Endodermal cell (in vitro differentiated cells): ENCODE measurements around the gene CSTB. TPM values are rescaled to one million over a fixed set of nuclear protein-coding genes. Genes with fewer than 3 reads are reported as not detected.

Experiments used
- DNase-seq: peaks from one replicate; pipeline ENCODE4 v3.0.0-alpha.2; 2017
- H3K27ac ChIP-seq: 2 replicates; pipeline ENCODE4 v1.5.1; 2013; ENCODE audit warnings: mild to moderate bottlenecking, low read depth, low read length, moderate library complexity
- H3K27me3 ChIP-seq: 2 replicates; pipeline ENCODE4 v1.6.1; 2013; ENCODE audit warnings: mild to moderate bottlenecking, low read length, moderate library complexity; ENCODE audit not compliant: insufficient read depth, control insufficient read depth, poor library complexity, severe bottlenecking
- H3K36me3 ChIP-seq: 2 replicates; pipeline ENCODE4 v1.7.0; 2013; ENCODE audit warnings: mild to moderate bottlenecking, low read length, moderate library complexity; ENCODE audit not compliant: control insufficient read depth, insufficient read depth
- H3K4me1 ChIP-seq: one replicate; pipeline ENCODE4 v1.7.0; 2013; ENCODE audit warnings: low read length; ENCODE audit not compliant: control insufficient read depth, insufficient read depth
- H3K4me3 ChIP-seq: 2 replicates; pipeline ENCODE4 v1.5.1; 2013; ENCODE audit warnings: mild to moderate bottlenecking, low read length, moderate library complexity
- H3K9ac ChIP-seq: 2 replicates; pipeline ENCODE4 v1.6.1; 2013; ENCODE audit warnings: mild to moderate bottlenecking, low read length, moderate library complexity; ENCODE audit not compliant: poor library complexity, severe bottlenecking; ENCODE audit errors: extremely low read depth
- H3K9me3 ChIP-seq: 2 replicates; pipeline ENCODE4 v1.6.1; 2013; ENCODE audit warnings: mild to moderate bottlenecking, low read length, moderate library complexity; ENCODE audit not compliant: control insufficient read depth
- H3K27ac Mint-ChIP-seq: 2 replicates; pipeline ENCODE4 v1.8.0; 2020; ENCODE audit warnings: mixed read lengths
- H3K27me3 Mint-ChIP-seq: 2 replicates; pipeline ENCODE4 v1.8.0; 2021; ENCODE audit warnings: mild to moderate bottlenecking, mixed read lengths; ENCODE audit not compliant: insufficient read depth
- H3K36me3 Mint-ChIP-seq: 2 replicates; pipeline ENCODE4 v1.8.0; 2020; ENCODE audit warnings: low read depth, mixed read lengths
- H3K4me1 Mint-ChIP-seq: 2 replicates; pipeline ENCODE4 v1.8.0; 2020; ENCODE audit warnings: mixed read lengths
- H3K4me3 Mint-ChIP-seq: 2 replicates; pipeline ENCODE4 v1.8.0; 2020; ENCODE audit warnings: mild to moderate bottlenecking, moderate library complexity, mixed read lengths
- H3K9me3 Mint-ChIP-seq: 2 replicates; pipeline ENCODE4 v1.8.0; 2020; ENCODE audit warnings: mild to moderate bottlenecking, mixed read lengths
- CTCF ChIP-seq: fragments of 200-600 bp; sonication (generic); conservative IDR thresholded peaks from 2 replicates; pipeline ENCODE4 v1.5.0; 2021; ENCODE audit warnings: antibody characterized with exemption, mild to moderate bottlenecking
- WGBS, 2 experiments: methylation state at CpG; one replicate each; pipeline versions ENCODE4 v1.1.5 to v1.1.7; 2013; ENCODE audit warnings: missing lambda C conversion rate in 2 of 2, mixed read lengths in 1 of 2; ENCODE audit not compliant: insufficient coverage in 1 of 2, insufficient read length in 1 of 2; 5-methylcytosine and 5-hydroxymethylcytosine counted together
- total RNA-seq, 2 donors: library from RNA; stranded (reverse); fragmentation: NEBNext Ultra II Directional in 1 of 2; extraction: Animal tissue kit (Norgen Biotek cat#: 25700) in 1 of 2; gene quantifications; 2 replicates in 1 of 2; 3 replicates in 1 of 2; pipeline ENCODE4 v1.2.1, GENCODE V29; 2021

CSTB gene
- total RNA-seq, 2 donors from 2014 or later, result 50.0 to 54.5 TPM

DNA sequence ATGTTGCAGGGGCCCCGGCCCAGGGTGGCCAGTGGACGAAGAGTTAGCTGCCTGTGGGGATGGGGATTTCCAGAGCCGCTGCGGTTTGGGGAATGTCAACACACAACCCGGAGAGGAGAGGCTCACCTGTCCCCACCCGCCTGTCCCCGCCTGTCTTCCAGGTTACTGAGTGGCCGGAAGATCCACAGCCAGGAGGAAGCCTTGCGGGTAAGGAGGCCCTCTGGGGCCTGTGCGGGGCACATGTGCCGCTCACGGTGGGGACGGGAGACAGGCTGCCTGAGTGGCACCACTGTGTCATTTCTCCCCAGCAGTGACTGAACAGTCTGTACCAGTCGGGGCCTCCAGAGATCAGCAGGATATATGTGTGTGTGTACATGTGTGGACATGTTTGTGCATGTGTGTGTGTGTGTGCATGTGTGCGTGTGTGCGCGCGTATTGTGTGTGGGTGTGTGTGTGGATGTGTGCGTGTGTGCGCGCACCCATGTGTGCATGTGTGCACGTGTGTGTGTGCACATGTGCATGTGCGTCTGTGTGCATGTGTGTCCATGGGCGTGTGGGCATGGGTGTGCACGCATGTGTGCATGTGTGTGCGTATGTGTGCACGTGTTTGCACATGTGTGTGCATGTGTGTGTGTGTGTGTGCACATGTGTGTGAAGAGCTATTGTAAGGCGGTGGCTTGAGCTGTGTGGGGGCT, 25.6 kb downstream of the CSTB start:
- no peak for TF ChIP-seq CTCF
- Histone ChIP-seq H3K9me3 (no peaks in the 10 kb centered on the region), H3K4me3 (no peak overlapping the region), H3K4me1 (no peaks in the 10 kb centered on the region), H3K27ac (no peak overlapping the region), H3K9ac (no peak overlapping the region), H3K36me3 (peaks cover 37% of the 10 kb centered on the region), H3K27me3 (no peaks in the 10 kb centered on the region)
- no peaks in the 10 kb centered on the region for H3K27me3 Mint-ChIP-seq
- no peak overlapping the region for H3K4me3 Mint-ChIP-seq
- no peak for DNase-seq
- H3K4me1 Mint-ChIP-seq, result no peaks in the 10 kb centered on the region
- 89 to 96% methylated on average over 12 to 28 of the region's 28 CpGs for WGBS, 2 experiments
- H3K36me3 Mint-ChIP-seq, result peaks cover 60% of the 10 kb centered on the region
- H3K9me3 Mint-ChIP-seq, result no peaks in the 10 kb centered on the region
- H3K27ac Mint-ChIP-seq, result no peak overlapping the region

GRCh38 chr21:43749651-43750262, 26.4 kb downstream of the CSTB start:
- peaks cover 62% of the 10 kb centered on the region for H3K36me3 Mint-ChIP-seq
- DNase-seq, result no peak
- no peak overlapping the region for H3K27ac Mint-ChIP-seq
- TF ChIP-seq CTCF, result no peak
- H3K9me3 Mint-ChIP-seq, result no peaks in the 10 kb centered on the region
- no peaks in the 10 kb centered on the region for H3K27me3 Mint-ChIP-seq
- no peaks in the 10 kb centered on the region for H3K4me1 Mint-ChIP-seq
- Histone ChIP-seq H3K4me1 (no peaks in the 10 kb centered on the region), H3K9ac (no peak overlapping the region), H3K4me3 (no peak overlapping the region), H3K27ac (no peak overlapping the region), H3K27me3 (no peaks in the 10 kb centered on the region), H3K9me3 (no peaks in the 10 kb centered on the region), H3K36me3 (peaks cover 39% of the 10 kb centered on the region)
- H3K4me3 Mint-ChIP-seq, result no peak overlapping the region
- 92 to 94% methylated on average over 12 to 18 of the region's 18 CpGs for WGBS, 2 experiments

- no peak overlapping the region for H3K9ac ChIP-seq
- no peaks in the 10 kb centered on the region for H3K9me3 ChIP-seq
- Mint-ChIP-seq H3K4me3 (no peak overlapping the region), H3K9me3 (no peaks in the 10 kb centered on the region), H3K4me1 (no peaks in the 10 kb centered on the region), H3K27me3 (no peaks in the 10 kb centered on the region), H3K27ac (no peak overlapping the region), H3K36me3 (peaks cover 60% of the 10 kb centered on the region)
- no peak overlapping the region for H3K27ac ChIP-seq
- no peaks in the 10 kb centered on the region for H3K27me3 ChIP-seq
- peaks cover 33% of the 10 kb centered on the region for H3K36me3 ChIP-seq
- H3K4me1 ChIP-seq, result no peaks in the 10 kb centered on the region
- no peak for TF ChIP-seq CTCF
- no peak for DNase-seq
- no peak overlapping the region for H3K4me3 ChIP-seq
- 94 to 98% methylated on average over 17 of the region's 17 CpGs for WGBS, 2 experiments
Measured at GRCh38 chr21:43748622-43749021, 27.5 kb downstream of the CSTB start.
